ENCODE data around the gene NDUFS8.

Gene NDUFS8

DNA sequence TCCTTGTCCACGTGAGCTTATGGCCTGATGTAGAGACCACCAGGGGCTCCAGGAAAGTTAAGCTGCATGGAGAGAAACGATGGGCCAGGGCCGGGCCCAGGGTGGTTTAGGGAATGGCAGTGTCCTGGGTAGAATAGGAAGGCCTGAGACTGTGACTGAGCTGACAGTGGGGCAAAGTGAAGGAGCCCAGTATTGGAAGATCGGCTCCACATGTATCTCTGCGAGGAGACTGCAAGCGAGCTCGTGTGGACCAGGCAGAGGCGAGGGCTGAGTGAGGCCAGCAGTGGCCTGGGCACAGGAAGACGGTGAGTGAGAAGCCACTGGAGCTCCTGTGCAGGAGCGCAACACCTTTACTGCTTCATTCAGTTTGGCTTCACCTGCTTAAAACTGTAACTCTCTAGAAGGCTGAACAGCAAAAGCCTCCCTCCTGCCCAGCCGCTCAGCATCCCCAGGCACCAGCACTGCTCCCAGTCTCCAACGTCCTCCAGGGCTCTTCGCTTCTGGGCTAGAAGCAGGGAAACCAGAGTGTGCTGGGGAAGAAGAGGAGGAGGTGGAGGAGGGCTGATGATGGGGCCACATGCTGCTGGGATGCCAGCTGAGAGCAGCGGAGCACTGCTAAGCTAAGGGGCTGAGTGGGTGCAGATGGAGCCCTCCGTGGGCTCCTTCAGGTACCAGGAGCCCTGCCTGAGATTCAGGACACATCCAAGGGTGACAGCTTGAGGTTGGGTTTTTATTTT lies 21.8 kb downstream of the NDUFS8 start:
- FAIRE-seq, result no peak

- FAIRE-seq, result no peak
Measured at GRCh38 chr11:68053117-68053516, 22.6 kb downstream of the NDUFS8 start.

DNA sequence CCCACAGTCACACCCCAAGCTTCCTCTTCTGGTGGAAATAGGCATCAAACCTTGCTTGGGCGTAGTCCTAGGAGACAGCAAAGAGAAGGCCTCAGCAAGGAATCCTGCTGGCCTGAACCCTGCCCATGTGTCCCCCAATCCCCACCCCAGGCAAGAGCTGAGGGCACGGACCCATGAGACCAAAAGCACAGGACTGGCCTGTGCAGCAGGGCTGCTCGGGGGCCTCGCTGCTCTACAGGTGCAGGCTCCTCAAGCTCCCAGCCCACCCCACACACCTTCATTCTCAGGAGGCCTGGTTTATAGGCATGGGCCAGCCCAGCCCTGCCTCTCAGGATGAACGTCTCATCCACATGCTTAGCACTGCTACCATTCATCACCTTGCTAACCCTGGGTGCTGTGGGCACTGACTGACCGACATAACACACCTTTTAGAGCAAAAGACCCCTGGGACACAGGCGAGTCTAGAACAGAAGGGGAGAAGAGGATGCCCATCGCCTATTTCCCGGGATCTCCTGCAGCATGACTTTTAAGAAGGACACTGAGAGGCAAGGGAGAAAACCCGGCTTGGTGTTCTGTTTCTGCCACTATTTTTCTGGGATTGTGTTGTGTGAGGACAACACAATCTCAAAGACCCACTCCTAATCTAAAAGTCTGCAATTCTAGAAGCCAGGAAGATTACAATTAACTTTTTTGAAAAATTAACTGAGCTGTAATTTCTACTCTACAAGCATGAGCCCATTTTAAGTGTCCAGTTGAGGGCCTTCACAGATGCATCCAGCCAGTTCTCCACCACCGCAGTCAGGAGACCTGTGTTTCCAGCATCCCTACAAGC lies 23.7 kb downstream of the NDUFS8 start:
- no peak for FAIRE-seq

DNA sequence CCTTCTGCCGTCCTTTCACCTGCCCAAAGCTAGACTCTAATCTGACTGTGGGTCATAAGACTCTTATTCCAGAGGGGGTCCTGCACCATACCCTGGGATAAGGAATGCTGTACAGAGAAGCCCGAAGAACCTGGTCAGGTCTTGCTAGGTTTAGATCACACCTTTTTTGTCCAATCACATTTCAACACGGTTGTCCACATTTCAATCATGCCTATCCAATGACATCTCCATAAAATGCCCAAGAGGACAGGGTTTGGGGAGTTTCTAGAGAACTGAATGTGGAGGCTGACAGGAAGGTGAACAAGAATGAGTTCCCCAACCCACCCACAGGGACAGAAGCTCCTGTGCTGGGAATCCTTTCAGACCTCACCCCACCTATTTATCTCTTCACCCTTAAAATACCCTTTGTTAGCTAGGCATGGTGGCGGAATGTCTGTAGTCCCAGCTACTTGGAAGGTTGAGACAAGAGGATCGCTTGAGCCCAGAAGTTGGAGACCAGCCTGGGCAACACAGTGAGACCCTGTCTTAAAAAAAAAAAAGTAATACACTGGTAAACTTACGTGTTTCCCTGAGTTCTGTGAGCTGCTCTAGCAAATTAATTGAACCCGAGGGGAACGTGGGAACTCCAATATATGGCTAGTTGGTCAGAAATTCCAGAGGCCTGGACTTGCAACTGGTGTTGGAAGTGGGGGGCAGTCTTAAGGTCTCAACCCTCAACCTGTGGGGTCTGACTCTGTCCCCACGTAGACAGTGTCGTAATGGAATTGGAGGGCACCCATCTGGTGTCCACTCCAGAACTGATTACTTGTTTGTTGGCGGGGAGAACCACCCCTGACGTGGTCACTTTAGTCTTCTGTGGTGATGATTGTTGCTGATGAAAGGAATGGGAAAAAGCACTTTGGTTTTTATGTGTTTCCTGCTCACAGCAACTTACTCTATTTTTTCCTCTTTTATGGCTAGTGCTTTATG lies 26.1 kb downstream of the NDUFS8 start:
- FAIRE-seq, result no peak

GRCh38 chr11:68057807-68058206 lies 27.3 kb downstream of the NDUFS8 start:
- FAIRE-seq, result no peak

GRCh38 chr11:68061508-68061907 lies 31.0 kb downstream of the NDUFS8 start:
- no peak for FAIRE-seq

DNA sequence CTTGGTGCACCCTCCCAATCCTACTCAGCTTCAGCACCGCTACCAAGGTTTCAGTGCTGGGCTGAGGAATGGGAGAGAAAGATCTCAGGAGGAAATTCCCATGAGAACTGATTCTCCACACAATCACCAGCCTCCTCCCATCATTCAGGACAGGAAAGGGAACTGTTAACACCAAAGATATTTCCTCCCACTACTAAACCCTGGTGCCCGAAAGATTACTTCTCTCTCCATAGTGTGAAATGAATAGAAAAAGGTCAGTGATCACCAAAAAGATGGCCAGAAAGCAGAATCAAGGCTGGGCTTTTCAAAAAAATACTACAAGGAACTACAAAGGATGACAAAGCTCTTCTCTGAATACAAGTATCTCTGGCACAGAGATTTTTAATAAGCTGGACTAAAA lies 34.4 kb downstream of the NDUFS8 start:
- no peak for FAIRE-seq

GRCh38 chr11:68065841-68066240 lies 35.4 kb downstream of the NDUFS8 start:
- FAIRE-seq, result no peak

DNA sequence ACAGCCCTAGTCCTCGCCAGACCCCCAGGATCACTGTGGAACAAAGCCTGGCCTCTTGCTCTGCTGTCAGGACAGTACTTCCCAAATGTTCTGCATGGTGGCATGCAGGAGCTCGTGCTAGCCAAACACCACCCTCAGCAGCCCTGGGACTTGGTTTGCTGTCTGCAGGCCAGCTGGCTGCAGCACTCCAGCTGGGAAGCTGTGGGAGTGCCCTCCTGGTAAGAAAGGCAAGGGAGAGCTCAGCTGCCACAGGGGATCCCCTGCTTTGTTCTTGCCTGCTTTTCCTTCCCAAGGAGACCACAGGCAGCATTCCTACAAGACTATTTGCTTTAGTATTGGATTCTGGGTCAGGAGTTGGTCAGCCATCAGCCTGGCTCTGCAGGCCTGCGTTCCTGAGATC lies 36.3 kb downstream of the NDUFS8 start:
- FAIRE-seq, result no peak

- FAIRE-seq, result no peak
Measured at GRCh38 chr11:68067991-68068390, 37.5 kb downstream of the NDUFS8 start.

DNA sequence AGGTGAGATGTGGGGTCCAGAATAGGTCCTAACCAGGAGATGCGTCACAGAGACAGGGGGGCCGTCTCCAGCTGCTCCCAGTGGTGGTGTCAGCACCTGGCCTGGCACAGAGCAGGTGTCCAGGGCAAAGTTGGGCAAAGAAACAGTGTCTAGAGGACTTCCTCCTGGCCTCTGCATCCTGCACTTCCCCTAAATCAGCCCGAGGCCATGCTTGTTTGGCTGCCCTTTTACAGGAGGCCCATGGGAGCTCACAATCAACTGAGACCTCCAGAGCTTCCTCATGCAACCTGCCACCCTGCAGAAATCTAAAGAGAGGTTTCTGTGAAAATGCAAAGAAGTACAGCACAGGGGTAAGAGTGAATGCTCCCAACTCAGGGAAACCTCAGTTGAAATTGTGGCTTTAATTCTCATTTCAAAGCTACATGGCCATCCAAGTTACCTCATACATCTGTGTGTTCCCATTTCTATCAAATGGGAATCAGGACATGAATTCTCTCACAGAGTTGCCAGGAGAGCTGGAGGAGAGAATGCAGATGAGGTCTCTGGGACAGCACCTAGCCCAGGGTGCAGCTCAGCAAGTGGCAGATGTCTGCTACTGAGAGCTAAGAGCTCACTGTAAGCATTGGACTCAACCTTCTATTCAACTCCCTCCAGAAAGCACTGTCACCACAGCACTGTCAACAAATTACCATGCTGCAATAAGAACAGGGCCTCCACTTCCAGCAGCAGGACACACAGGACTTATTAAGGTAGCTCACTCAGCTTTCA lies 41.0 kb downstream of the NDUFS8 start:
- no peak for FAIRE-seq

GRCh38 chr11:68074584-68075352 lies 44.3 kb downstream of the NDUFS8 start:
- FAIRE-seq, result no peak

GRCh38 chr11:68076371-68077042 lies 46.0 kb downstream of the NDUFS8 start:
- FAIRE-seq, result no peak

GRCh38 chr11:68077617-68078582 lies 47.4 kb downstream of the NDUFS8 start:
- no peak for FAIRE-seq

DNA sequence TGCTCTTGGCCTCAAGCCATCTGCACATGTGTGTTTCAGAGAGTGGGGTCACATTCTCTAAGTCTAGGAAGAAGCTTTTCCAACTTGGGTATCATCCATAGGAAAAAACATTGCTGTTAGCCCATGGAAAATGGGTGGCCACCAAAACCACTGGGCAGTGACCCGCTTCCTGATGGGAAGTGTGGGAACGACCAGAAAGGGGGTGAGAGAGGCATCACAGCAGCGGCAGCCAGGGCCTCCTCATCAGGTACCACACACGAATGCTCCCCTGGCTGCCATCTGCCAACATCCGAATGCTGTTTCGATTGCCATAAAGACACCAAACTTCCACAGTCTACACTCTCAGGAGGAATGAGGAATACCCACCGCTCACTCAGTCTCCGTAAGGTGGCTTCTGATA lies 50.4 kb downstream of the NDUFS8 start:
- no peak for FAIRE-seq

DNA sequence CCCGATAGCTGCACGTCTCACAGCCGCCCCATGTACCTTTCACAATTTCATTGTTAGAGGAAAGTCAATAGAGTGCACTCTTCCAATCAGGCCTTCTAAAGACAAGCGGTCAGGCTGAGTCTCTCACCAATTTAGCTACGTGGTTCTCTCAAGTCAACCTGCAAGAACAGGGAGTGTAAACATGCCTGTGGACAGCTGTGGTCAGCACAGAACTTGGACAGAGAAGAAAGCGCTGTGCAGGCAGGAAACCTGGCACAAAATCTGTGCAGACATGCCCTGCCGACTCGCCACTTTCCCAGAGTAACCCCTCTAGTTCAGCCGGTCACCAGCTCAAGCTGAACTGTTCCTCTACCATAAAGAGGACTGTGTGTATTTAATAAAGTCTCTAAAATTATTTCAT lies 51.2 kb downstream of the NDUFS8 start:
- FAIRE-seq, result no peak

- no peak for FAIRE-seq
Measured at GRCh38 chr11:68082481-68082880, 52.0 kb downstream of the NDUFS8 start.

GRCh38 chr11:68083517-68083916 lies 53.0 kb downstream of the NDUFS8 start:
- FAIRE-seq, result no peak

All from colon (tissue), 2 donors.